Measurements from ENCODE around the gene RECK. TPM values are rescaled to one million over a fixed set of nuclear protein-coding genes. Genes with fewer than 3 reads are reported as not detected.

RECK gene
- total RNA-seq, 1 donor from 2014 or later: 5.7 TPM

DNA sequence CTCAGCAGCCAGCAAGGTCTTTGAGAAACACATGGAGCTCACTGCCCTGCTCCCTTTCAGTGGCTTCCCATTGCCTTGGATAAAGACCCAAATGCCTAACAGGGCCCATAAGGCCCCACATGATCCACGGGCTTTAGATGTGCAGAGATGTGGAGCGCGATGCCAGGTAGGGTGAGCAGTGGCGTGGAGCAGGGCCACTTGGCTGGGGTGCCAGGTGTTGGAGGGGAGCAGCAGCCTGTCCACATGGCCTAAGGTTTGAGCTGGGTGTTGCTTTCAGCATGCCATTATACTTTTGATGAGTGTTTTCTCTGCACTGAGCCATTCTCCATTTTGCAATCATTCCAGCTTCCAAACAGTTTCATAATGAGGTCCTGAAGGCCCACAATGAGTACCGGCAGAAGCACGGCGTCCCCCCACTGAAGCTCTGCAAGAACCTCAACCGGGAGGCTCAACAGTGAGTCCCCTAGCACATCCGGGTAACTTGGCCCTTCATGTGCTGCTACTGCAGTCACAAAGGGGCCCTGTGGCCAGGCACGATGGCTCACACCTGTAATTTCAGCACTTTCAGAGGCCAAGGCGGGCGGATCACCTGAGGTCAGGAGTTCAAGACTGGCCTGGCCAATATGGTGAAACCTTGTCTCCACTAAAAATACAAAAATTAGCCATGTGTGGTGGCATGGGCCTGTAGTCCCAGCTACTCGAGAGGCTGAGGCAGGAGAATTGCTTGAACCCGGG lies 110.9 kb downstream of the RECK start:
- DNase-seq (ENCODE audit: low read depth): no peak
- H3K4me3 ChIP-seq (ENCODE audit: low read depth, low read length): no peak overlapping the region
- TF ChIP-seq CTCF (conservative IDR thresholded peaks at IDR 0.05; ENCODE audit: low read depth, low read length): no peak

GRCh38 chr9:36148311-36149051 lies 111.8 kb downstream of the RECK start:
- no peak overlapping the region for H3K4me3 ChIP-seq (ENCODE audit: low read depth, low read length)
- DNase-seq (ENCODE audit: low read depth): peak; percentile 74
- no peak for TF ChIP-seq CTCF (conservative IDR thresholded peaks at IDR 0.05; ENCODE audit: low read depth, low read length)

DNA sequence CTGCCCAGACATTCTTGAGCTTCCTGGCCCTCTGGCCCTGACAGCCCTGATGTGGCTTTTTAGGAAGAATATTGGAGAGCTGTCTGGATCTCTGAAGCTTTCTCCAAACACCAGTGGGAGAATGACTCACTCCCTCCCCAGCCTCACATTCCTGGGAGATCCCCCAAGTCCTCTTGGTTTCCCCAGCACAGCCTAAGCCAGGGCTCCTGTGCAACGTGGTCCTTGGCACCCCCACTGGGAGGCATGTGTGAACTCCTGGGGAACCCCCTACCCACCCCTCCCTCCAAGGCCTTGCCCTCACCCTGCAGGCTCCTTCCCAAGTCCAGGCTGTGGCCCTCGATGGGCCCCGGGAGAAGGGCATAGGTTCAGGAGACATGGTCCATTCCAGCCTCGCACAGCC lies 112.5 kb downstream of the RECK start:
- peak; percentile 48 for DNase-seq (ENCODE audit: low read depth)
- H3K4me3 ChIP-seq (ENCODE audit: low read depth, low read length): no peak overlapping the region
- no peak for TF ChIP-seq CTCF (conservative IDR thresholded peaks at IDR 0.05; ENCODE audit: low read depth, low read length)

DNA sequence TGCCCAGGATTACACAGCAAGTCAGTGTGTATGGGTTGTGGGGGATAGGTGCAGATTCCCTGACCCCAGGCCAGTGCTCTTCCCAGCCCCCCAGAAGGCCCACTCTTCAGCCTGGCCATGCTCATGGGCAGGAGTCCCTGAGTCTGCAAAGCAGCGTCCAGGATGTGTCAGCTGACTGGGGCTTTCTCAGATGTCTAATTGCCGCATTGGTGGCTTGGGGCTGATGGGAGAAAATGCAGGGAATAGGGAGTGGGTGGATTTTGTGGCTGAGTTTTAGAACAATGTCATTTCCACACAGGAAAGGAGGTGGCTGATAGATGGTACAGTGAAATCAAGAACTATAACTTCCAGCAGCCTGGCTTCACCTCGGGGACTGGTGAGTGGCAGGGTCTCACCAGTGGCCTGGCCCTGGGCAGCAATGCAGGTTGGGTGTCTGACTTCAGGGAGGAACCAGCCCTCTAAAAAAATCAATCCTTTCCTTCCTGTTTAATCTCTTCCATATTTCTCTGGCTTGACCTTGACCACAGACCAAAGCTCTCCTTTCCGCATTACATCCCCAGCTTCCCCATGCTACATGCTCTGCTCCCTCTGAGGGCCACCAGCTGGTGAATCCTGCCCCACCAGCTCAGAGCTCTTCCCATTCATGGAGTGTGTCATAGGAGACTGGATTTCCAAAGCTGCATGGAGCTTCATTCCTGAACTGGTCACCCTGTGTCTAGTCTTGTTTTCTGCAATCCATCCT lies 114.0 kb downstream of the RECK start:
- no peak for DNase-seq (ENCODE audit: low read depth)
- no peak overlapping the region for H3K4me3 ChIP-seq (ENCODE audit: low read depth, low read length)
- no peak for TF ChIP-seq CTCF (conservative IDR thresholded peaks at IDR 0.05; ENCODE audit: low read depth, low read length)

GRCh38 chr9:36151316-36152210 lies 114.8 kb downstream of the RECK start:
- TF ChIP-seq CTCF (conservative IDR thresholded peaks at IDR 0.05; ENCODE audit: low read depth, low read length): no peak
- no peak overlapping the region for H3K4me3 ChIP-seq (ENCODE audit: low read depth, low read length)
- no peak for DNase-seq (ENCODE audit: low read depth)

GRCh38 chr9:36152741-36153438 lies 116.2 kb downstream of the RECK start:
- DNase-seq (ENCODE audit: low read depth): no peak
- H3K4me3 ChIP-seq (ENCODE audit: low read depth, low read length): no peak overlapping the region
- no peak for TF ChIP-seq CTCF (conservative IDR thresholded peaks at IDR 0.05; ENCODE audit: low read depth, low read length)

Data from epithelial cell of proximal tubule (primary cell).